ENCODE measurements around the gene ADAMTS17.

DNA sequence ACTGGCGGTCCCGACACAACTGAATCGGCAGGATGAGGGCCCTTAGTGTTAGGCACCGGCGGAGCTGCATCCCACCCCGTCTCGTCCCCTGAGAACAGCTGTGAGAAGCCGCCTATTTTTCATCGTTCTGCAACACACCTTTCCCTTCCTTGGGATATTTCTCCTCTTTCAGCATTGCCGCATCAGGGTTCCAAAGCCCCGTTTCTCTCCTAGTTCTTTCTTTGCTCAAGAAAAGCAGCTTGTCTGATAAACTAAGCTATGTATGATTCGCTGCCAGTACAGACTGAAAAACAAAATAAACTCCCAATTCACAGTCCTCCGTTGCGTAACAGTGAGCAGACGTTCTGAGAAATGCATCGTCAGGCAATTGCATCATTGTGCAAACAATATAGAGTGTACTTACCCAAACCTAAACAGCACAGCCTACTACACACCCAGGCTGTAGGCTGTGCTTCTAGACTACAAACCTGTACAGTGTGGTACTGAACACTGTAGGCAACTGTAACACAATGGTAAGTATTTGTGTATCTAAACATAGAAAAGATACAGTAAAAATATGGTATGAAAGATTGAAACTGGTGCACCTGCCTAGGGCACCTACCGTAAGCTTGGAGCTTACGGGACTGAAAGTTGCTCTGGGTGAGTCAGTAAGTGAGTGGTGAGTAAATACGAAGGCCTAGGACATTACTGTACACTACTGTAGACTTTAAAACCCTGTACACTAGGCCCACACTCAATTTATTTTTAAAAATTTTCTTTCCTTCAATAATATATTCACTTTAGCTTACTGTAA lies 8.9 kb upstream of the ADAMTS17 start:
- TF ChIP-seq, protein P1, sequence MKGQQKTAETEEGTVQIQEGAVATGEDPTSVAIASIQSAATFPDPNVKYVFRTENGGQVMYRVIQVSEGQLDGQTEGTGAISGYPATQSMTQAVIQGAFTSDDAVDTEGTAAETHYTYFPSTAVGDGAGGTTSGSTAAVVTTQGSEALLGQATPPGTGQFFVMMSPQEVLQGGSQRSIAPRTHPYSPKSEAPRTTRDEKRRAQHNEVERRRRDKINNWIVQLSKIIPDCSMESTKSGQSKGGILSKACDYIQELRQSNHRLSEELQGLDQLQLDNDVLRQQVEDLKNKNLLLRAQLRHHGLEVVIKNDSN (IDR thresholded peaks at IDR 0.05): no peak
- TF ChIP-seq EP300 (IDR thresholded peaks at IDR 0.05; ENCODE audit: borderline replicate concordance): no peak
- TF ChIP-seq CEBPB (IDR thresholded peaks at IDR 0.05): no peak
- TF ChIP-seq, protein P2, sequence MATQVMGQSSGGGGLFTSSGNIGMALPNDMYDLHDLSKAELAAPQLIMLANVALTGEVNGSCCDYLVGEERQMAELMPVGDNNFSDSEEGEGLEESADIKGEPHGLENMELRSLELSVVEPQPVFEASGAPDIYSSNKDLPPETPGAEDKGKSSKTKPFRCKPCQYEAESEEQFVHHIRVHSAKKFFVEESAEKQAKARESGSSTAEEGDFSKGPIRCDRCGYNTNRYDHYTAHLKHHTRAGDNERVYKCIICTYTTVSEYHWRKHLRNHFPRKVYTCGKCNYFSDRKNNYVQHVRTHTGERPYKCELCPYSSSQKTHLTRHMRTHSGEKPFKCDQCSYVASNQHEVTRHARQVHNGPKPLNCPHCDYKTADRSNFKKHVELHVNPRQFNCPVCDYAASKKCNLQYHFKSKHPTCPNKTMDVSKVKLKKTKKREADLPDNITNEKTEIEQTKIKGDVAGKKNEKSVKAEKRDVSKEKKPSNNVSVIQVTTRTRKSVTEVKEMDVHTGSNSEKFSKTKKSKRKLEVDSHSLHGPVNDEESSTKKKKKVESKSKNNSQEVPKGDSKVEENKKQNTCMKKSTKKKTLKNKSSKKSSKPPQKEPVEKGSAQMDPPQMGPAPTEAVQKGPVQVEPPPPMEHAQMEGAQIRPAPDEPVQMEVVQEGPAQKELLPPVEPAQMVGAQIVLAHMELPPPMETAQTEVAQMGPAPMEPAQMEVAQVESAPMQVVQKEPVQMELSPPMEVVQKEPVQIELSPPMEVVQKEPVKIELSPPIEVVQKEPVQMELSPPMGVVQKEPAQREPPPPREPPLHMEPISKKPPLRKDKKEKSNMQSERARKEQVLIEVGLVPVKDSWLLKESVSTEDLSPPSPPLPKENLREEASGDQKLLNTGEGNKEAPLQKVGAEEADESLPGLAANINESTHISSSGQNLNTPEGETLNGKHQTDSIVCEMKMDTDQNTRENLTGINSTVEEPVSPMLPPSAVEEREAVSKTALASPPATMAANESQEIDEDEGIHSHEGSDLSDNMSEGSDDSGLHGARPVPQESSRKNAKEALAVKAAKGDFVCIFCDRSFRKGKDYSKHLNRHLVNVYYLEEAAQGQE (IDR thresholded peaks at IDR 0.05; ENCODE audit: low read depth): no peak
- TF ChIP-seq TAF1 (IDR thresholded peaks at IDR 0.05; ENCODE audit: low read depth): no peak

Measured in Ishikawa (cell line).